Osteoblast (primary cell): ENCODE measurements around the gene GCNA. TPM values are rescaled to one million over a fixed set of nuclear protein-coding genes. Genes with fewer than 3 reads are reported as not detected.

ENCODE experiments used
- DNase-seq: peaks from one replicate; pipeline ENCODE4 v3.0.0; 2011; ENCODE audit warnings: low spot score, mixed read lengths; ENCODE audit not compliant: insufficient read length; ENCODE audit errors: missing footprints
- H2AFZ ChIP-seq: 2 replicates; pipeline ENCODE4 v1.6.0; 2011; ENCODE audit warnings: mild to moderate bottlenecking, low read length
- H3K27ac ChIP-seq: 2 replicates; pipeline ENCODE4 v1.5.1; 2011; ENCODE audit warnings: mild to moderate bottlenecking, low read depth, low read length, moderate library complexity
- H3K27me3 ChIP-seq: 2 replicates; pipeline ENCODE4 v1.6.0; 2012; ENCODE audit warnings: mild to moderate bottlenecking, control low read depth, inconsistent platforms, low read length, moderate library complexity; ENCODE audit not compliant: insufficient read depth
- H3K36me3 ChIP-seq: 2 replicates; pipeline ENCODE4 v1.5.1; 2011; ENCODE audit warnings: mild to moderate bottlenecking, low read length, control low read depth, moderate library complexity; ENCODE audit not compliant: insufficient read depth
- H3K4me1 ChIP-seq: 2 replicates; pipeline ENCODE4 v1.5.1; 2011; ENCODE audit warnings: mild to moderate bottlenecking, low read length, control low read depth, moderate library complexity; ENCODE audit not compliant: insufficient read depth
- H3K4me2 ChIP-seq: 2 replicates; pipeline ENCODE4 v1.6.0; 2011; ENCODE audit warnings: mild to moderate bottlenecking, low read length; ENCODE audit not compliant: insufficient read depth
- H3K4me3 ChIP-seq: fragments of 200-600 bp; sonication (generic); 3 replicates; pipeline ENCODE4 v1.5.1; 2012; ENCODE audit warnings: mild to moderate bottlenecking, low read length, inconsistent platforms; ENCODE audit not compliant: insufficient read depth
- H3K79me2 ChIP-seq: 2 replicates; pipeline ENCODE4 v1.6.0; 2012; ENCODE audit warnings: mild to moderate bottlenecking, low read length, control low read depth, inconsistent platforms; ENCODE audit not compliant: insufficient read depth
- H3K9me3 ChIP-seq: 2 replicates; pipeline ENCODE4 v1.5.1; 2011; ENCODE audit warnings: low read depth, low read length, control low read depth
- H4K20me1 ChIP-seq: 2 replicates; pipeline ENCODE4 v1.6.0; 2012; ENCODE audit warnings: mild to moderate bottlenecking, low read length, control low read depth; ENCODE audit not compliant: insufficient read depth
- total RNA-seq: library from RNA; depleted of rRNA; stranded (reverse); fragments of >200 nt; gene quantifications from 2 replicates; pipeline ENCODE4 v1.2.3, GENCODE V29; 2012
- TF ChIP-seq, protein P1 (sequence below): IDR thresholded peaks from 2 replicates; pipeline ENCODE4 v1.5.1; 2011; ENCODE audit warnings: mild to moderate bottlenecking, low read depth, low read length, moderate library complexity; ENCODE audit errors: extremely low read depth

Gene GCNA
- total RNA-seq, 1 donor, result 4.3 TPM

DNA sequence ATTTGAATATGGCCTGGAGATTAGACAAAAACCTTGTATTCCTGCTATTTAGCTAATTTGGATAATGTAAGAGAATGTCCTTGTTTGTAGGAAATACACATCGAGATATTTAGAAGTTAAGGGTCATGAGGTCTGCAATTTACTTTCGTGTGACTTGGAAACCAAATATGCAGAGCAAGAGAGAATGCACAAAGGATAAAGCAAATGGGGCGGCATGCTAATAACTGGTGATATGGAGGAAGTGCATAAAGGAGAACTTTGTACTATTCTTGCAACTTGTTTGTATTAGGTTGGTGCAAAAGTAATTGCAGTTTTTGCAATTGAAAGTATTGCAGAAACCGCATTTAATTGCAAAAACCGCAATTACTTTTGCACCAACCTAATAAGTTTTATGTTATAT lies 47.2 kb downstream of the GCNA start:
- Histone ChIP-seq H3K4me3 (no peak overlapping the region), H3K9me3 (no peaks in the 10 kb centered on the region), H3K79me2 (no peaks in the 10 kb centered on the region), H4K20me1 (peaks cover 3% of the 10 kb centered on the region), H3K4me2 (no peak overlapping the region), H2AFZ (no peak overlapping the region), H3K36me3 (no peaks in the 10 kb centered on the region), H3K27ac (no peak overlapping the region), H3K27me3 (no peaks in the 10 kb centered on the region), H3K4me1 (no peaks in the 10 kb centered on the region)
- TF ChIP-seq, protein P1, sequence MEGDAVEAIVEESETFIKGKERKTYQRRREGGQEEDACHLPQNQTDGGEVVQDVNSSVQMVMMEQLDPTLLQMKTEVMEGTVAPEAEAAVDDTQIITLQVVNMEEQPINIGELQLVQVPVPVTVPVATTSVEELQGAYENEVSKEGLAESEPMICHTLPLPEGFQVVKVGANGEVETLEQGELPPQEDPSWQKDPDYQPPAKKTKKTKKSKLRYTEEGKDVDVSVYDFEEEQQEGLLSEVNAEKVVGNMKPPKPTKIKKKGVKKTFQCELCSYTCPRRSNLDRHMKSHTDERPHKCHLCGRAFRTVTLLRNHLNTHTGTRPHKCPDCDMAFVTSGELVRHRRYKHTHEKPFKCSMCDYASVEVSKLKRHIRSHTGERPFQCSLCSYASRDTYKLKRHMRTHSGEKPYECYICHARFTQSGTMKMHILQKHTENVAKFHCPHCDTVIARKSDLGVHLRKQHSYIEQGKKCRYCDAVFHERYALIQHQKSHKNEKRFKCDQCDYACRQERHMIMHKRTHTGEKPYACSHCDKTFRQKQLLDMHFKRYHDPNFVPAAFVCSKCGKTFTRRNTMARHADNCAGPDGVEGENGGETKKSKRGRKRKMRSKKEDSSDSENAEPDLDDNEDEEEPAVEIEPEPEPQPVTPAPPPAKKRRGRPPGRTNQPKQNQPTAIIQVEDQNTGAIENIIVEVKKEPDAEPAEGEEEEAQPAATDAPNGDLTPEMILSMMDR, result no peak
- no peak for DNase-seq

DNA sequence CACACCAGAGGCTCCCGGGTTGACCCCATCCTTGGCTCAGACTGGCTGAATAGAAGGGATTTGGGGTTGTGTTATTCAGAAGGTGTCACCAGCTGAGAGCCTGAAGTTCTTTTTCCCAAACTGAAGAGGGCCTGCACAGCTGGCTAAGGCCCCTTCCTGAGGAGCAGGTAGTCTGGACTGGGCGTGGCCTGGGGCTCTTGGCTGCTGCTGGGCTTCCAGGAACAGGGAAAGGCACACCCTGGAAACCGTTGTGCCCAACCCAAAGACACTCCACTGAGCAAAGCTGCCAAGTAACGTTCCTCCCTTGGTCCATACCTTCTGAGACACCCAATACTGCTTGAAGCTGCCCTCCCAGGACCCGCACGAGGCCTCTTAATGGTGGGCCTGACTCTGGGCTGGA lies 48.3 kb downstream of the GCNA start:
- no peak overlapping the region for H3K4me3 ChIP-seq
- no peak overlapping the region for H3K4me2 ChIP-seq
- peaks cover 3% of the 10 kb centered on the region for H4K20me1 ChIP-seq
- no peak overlapping the region for H2AFZ ChIP-seq
- no peak overlapping the region for H3K27ac ChIP-seq
- H3K36me3 ChIP-seq, result no peaks in the 10 kb centered on the region
- no peaks in the 10 kb centered on the region for H3K9me3 ChIP-seq
- H3K27me3 ChIP-seq, result no peaks in the 10 kb centered on the region
- H3K4me1 ChIP-seq, result no peaks in the 10 kb centered on the region
- no peaks in the 10 kb centered on the region for H3K79me2 ChIP-seq
- TF ChIP-seq, protein P1, result no peak
- no peak for DNase-seq

DNA sequence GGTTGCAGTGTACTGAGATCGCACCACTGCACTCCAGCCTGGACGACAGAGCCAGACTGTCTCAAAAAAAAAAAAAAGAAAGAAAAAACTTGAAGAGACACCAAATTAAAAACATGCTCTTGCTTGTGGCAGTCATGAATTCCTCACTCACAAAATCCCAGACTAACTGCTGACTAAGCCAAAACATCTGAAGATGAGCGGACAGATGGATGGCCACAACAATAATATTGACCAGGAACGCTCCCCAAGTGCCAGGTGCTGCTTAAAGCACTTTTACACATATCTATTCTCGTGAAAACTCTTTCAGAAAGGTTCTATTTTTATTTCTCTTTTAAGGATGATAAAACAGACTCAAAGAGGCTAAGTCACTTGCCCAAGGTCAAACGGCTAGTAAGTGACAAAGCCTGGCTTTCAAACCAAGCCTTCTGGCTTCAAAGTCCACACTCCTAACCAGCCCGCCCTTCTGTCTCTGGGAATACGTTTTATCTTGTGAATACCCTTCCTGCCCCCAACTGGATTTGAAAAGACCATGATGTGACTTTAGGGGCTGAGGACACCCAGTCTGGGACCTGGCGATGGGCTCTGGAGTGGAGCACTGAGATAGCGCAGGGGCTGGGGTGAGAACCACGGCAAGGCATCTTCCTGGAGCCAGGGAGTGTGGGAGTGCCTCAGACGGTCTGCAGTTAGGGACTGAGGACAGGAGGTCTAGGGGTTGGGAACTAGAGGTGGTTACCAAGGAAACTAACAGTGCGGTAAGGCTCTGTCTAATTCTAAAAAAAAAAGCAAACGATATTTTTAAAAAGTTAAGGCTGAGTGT lies 49.6 kb downstream of the GCNA start:
- H3K4me2 ChIP-seq, result no peak overlapping the region
- no peaks in the 10 kb centered on the region for H3K36me3 ChIP-seq
- H3K27me3 ChIP-seq, result peaks cover 4% of the 10 kb centered on the region
- no peaks in the 10 kb centered on the region for H3K4me1 ChIP-seq
- H3K9me3 ChIP-seq, result no peaks in the 10 kb centered on the region
- DNase-seq, result no peak
- no peak overlapping the region for H3K4me3 ChIP-seq
- TF ChIP-seq, protein P1, result no peak
- no peak overlapping the region for H2AFZ ChIP-seq
- no peaks in the 10 kb centered on the region for H4K20me1 ChIP-seq
- no peak overlapping the region for H3K27ac ChIP-seq
- H3K79me2 ChIP-seq, result no peaks in the 10 kb centered on the region

DNA sequence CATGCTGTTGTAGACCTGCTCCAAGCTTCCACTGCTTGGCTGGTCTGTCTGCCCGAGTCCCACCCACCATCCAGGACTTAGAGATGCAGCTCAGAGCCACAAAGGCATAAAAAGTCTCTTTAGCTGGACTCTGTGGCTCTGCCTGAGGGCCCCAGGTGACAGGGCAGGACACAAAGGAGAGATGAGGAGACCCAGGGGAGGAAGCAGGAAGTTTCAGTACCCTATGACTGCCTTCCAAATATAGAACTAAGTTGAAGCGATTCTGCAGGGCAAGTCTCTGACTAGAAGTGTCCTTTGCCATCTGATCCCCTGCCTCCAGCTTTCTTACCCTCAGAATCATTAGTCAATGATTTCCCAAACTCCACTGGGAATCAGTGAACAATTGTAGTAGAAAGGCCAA lies 51.2 kb downstream of the GCNA start:
- TF ChIP-seq, protein P1, result no peak
- Histone ChIP-seq H3K27me3 (peaks cover 6% of the 10 kb centered on the region), H3K79me2 (no peaks in the 10 kb centered on the region), H2AFZ (no peak overlapping the region), H3K9me3 (no peaks in the 10 kb centered on the region), H4K20me1 (no peaks in the 10 kb centered on the region), H3K27ac (no peak overlapping the region), H3K4me2 (no peak overlapping the region), H3K4me1 (no peaks in the 10 kb centered on the region), H3K36me3 (no peaks in the 10 kb centered on the region), H3K4me3 (no peak overlapping the region)
- DNase-seq, result no peak
